WERI-Rb-1 (cell line): ENCODE measurements around the gene HNRNPM.
A peak's percentile ranks its signal among the peaks of the same experiment; 100 is the strongest.

Experiments
- DNase-seq: peaks from one replicate; pipeline ENCODE4 v3.0.0-alpha.2; 2020
- H3K27ac ChIP-seq: fragments of 250-450 bp; sonication (Bioruptor Pico); 2 replicates; pipeline ENCODE4 v1.5.1; 2020; ENCODE audit warnings: mild to moderate bottlenecking, moderate library complexity
- H3K27me3 ChIP-seq: fragments of 250-450 bp; sonication (Bioruptor Pico); 2 replicates; pipeline ENCODE4 v1.5.1; 2021; ENCODE audit warnings: mild to moderate bottlenecking, low read depth, moderate library complexity; ENCODE audit not compliant: insufficient read depth, severe bottlenecking
- H3K36me3 ChIP-seq: fragments of 250-450 bp; sonication (Bioruptor Pico); 2 replicates; pipeline ENCODE4 v1.5.1; 2020; ENCODE audit warnings: mild to moderate bottlenecking, moderate library complexity
- H3K4me3 ChIP-seq: 2 replicates; pipeline ENCODE4 v1.5.1; 2011; ENCODE audit warnings: low read depth, mild to moderate bottlenecking, control low read depth, low read length
- H3K9me3 ChIP-seq: fragments of 250-450 bp; sonication (Bioruptor Pico); 2 replicates; pipeline ENCODE4 v1.5.1; 2021; ENCODE audit warnings: mild to moderate bottlenecking, moderate library complexity; ENCODE audit not compliant: severe bottlenecking
- TF ChIP-seq, protein P1 (sequence below): IDR thresholded peaks from 2 replicates; pipeline ENCODE4 v1.5.1; 2011; ENCODE audit warnings: low read depth, mild to moderate bottlenecking, control low read depth, inconsistent platforms, low read length

The HNRNPM gene, protein sequence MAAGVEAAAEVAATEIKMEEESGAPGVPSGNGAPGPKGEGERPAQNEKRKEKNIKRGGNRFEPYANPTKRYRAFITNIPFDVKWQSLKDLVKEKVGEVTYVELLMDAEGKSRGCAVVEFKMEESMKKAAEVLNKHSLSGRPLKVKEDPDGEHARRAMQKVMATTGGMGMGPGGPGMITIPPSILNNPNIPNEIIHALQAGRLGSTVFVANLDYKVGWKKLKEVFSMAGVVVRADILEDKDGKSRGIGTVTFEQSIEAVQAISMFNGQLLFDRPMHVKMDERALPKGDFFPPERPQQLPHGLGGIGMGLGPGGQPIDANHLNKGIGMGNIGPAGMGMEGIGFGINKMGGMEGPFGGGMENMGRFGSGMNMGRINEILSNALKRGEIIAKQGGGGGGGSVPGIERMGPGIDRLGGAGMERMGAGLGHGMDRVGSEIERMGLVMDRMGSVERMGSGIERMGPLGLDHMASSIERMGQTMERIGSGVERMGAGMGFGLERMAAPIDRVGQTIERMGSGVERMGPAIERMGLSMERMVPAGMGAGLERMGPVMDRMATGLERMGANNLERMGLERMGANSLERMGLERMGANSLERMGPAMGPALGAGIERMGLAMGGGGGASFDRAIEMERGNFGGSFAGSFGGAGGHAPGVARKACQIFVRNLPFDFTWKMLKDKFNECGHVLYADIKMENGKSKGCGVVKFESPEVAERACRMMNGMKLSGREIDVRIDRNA

DNA sequence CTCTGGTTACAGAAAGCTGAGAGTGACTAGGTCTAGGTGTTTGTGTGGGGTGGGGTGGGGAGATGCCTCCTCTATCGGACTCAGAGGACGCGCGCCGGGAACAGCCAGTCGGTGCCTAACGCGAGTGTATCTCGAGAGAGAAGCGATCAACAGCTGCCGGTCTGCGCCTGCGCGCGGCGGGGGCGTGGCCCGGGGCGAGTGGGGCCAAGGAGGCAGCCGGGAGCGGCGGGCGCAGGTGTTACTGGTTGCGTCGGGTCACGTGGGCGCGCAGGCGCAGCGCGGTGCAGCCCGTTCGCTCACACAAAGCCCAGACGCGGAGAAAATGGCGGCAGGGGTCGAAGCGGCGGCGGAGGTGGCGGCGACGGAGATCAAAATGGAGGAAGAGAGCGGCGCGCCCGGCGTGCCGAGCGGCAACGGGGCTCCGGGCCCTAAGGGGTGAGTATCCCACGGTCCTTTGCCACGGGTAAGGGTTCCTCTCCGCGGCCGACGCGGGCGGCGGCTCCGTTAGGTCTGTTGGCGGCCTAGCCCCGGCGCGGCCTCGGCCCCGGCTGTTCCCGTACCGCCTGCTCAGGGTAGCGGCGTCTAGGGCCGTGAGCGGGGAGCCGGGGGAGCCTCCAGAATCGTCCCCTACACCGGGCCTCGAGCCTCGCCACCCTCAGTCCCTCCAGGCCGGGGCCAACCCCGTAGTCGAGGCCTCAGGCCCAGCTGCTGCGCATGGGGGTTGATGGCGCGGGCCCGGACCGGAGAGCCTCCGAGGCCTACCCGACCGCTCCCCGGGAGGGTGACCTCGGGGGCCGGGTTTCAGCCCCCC is at the start of gene HNRNPM:
TSS of gene HNRNPM (plus strand) at position 299 of the 811 bp plus-strand sequence. CDS start at position 323, 24 bp downstream.
- Histone ChIP-seq H3K9me3 (no peaks in the 10 kb centered on the region), H3K4me3 (peak within 1 kb of the TSS; percentile 99), H3K27ac (peak within 1 kb of the TSS; percentile 99), H3K27me3 (no peaks in the 10 kb centered on the region), H3K36me3 (peaks cover 41% of the 10 kb centered on the region)
- DNase-seq = peak; percentile 100
- TF ChIP-seq, protein P1, sequence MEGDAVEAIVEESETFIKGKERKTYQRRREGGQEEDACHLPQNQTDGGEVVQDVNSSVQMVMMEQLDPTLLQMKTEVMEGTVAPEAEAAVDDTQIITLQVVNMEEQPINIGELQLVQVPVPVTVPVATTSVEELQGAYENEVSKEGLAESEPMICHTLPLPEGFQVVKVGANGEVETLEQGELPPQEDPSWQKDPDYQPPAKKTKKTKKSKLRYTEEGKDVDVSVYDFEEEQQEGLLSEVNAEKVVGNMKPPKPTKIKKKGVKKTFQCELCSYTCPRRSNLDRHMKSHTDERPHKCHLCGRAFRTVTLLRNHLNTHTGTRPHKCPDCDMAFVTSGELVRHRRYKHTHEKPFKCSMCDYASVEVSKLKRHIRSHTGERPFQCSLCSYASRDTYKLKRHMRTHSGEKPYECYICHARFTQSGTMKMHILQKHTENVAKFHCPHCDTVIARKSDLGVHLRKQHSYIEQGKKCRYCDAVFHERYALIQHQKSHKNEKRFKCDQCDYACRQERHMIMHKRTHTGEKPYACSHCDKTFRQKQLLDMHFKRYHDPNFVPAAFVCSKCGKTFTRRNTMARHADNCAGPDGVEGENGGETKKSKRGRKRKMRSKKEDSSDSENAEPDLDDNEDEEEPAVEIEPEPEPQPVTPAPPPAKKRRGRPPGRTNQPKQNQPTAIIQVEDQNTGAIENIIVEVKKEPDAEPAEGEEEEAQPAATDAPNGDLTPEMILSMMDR = no peak

DNA sequence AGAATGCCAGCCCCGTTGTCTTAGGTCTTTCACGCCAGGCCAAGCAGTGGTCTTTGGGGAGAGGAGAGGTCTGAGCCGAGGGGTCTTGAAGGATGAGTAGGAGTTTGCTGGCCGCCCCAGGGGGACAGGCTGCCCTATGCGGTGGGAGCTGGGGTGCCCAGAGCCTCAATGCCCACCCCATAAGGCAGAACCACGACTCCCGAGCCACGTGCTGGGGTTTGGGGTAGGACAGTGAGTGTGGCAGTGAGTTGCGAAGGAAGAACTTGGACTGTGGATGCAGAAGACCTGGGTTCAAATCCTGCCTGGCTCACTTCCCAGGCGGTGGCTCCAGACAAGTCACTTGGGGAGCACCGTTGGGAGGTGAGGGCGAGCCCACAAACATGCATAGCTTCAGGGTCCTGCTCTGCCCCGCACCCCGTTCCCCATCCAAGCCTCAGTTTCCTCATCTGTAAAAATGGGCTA is 49.1 kb upstream of the HNRNPM start:
- no peak for DNase-seq
- Histone ChIP-seq H3K9me3 (no peaks in the 10 kb centered on the region), H3K27ac (no peak overlapping the region), H3K36me3 (peaks cover 30% of the 10 kb centered on the region), H3K27me3 (no peaks in the 10 kb centered on the region), H3K4me3 (no peak overlapping the region)
- TF ChIP-seq, protein P1 = no peak

DNA sequence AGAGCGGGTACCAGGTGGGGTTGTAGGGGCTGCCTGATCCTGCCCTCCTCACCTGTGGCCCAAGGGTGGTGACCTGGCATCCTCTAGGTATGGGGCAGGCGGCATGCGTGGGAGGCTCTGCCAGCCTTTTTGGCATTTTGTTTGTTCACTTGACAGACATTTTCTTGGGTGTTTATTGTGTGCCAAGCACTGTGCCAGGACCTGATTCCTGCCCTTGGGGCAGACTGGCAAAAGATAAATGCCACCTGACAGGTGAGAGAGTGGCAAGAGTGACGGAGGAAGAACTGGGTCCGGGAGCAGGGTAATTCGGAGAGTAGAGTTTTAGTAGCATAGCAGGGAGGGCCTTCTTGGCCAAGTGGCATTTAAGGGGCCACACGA is 48.6 kb upstream of the HNRNPM start:
- TF ChIP-seq, protein P1 = no peak
- H3K9me3 ChIP-seq = no peaks in the 10 kb centered on the region
- no peak overlapping the region for H3K4me3 ChIP-seq
- no peaks in the 10 kb centered on the region for H3K27me3 ChIP-seq
- peaks cover 29% of the 10 kb centered on the region for H3K36me3 ChIP-seq
- DNase-seq = no peak
- H3K27ac ChIP-seq = no peak overlapping the region

DNA sequence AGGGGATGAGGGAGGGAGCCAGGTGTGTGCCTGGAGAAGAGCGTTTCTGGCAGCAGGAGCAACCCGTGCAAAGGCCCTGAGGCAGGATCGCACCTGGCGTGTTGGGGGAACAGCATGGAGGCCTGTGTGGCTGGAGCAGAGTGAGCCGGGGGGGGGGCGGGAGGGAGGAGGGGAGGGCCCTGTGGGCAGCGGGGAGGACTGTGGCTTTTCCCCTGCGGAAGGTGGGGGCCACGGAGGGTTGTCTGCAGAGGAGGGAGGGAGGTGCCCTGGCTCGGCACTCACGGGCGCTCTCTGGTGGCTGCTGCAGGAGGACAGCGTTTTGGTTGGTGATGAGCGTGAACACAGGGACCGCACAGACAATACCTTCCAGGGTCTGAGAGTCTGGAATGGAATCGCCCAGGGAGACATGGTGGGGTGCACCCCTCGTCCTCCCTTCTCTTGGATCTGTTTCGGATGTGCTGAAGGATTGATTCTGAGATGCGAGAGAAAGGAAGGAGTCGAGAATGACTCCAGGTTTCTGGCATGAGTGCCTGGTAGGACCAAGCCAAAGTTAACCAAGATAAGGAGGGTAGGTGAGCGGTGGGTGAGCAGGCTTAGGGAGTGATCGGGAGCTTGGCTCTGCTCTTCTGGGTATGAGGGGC is 48.1 kb upstream of the HNRNPM start:
- TF ChIP-seq, protein P1 = peak; percentile 84
- H3K27ac ChIP-seq = no peak overlapping the region
- peak; percentile 74 for DNase-seq

DNA sequence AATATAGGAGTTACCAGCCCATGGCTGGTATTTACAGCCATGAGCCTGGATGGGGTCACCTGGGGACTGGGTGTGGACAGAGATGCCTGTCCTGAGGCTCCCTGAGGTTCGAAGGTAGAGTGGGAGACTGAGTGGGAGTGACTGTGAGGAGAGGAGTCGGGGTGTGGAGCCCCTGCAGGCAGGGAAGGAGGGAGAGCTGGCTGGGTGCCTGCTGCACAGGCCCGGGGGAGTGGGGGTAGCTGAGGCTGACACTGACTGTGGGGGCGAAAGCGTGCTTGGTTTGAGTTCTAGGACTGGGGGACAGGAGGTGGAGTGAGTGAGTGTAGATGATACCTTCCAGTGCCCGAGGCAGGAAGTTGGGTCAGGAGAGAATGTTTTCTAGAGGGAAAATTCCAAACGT is 47.5 kb upstream of the HNRNPM start:
- Histone ChIP-seq H3K9me3 (no peaks in the 10 kb centered on the region), H3K27me3 (no peaks in the 10 kb centered on the region), H3K27ac (no peak overlapping the region), H3K36me3 (peaks cover 38% of the 10 kb centered on the region), H3K4me3 (no peak overlapping the region)
- TF ChIP-seq, protein P1 = no peak
- DNase-seq = no peak

More for the DNA sequence above, 48.1 kb upstream of the HNRNPM start:
- Histone ChIP-seq H3K27me3 (no peaks in the 10 kb centered on the region), H3K9me3 (no peaks in the 10 kb centered on the region), H3K36me3 (peaks cover 32% of the 10 kb centered on the region), H3K4me3 (no peak overlapping the region)
